T-helper 17 cell (primary cell): Measurements from ENCODE around the gene TEX52. TPM values are rescaled to one million over a fixed set of nuclear protein-coding genes. Genes with fewer than 3 reads are reported as not detected.

Experiments
- ATAC-seq: fragments of 150-1000 bp; cut with Tn5 transposase; 2 replicates; pipeline ENCODE4 v1.10.0; 2021; ENCODE audit warnings: mild to moderate bottlenecking, moderate library complexity
- DNase-seq, 3 donors: peaks; one replicate each; pipeline versions ENCODE4 v3.0.0 to v3.0.0-alpha.2; 2020 to 2021
- H3K9me3 ChIP-seq: one replicate; pipeline ENCODE4 v1.7.0; 2013; ENCODE audit warnings: low read length, mild to moderate bottlenecking; ENCODE audit not compliant: control insufficient read depth, poor library complexity, severe bottlenecking
- H3K27ac Mint-ChIP-seq: one replicate; pipeline ENCODE4 v1.8.0; 2022; ENCODE audit warnings: mild to moderate bottlenecking, moderate library complexity, mixed read lengths
- H3K27me3 Mint-ChIP-seq: one replicate; pipeline ENCODE4 v1.8.0; 2022; ENCODE audit warnings: mixed read lengths
- H3K36me3 Mint-ChIP-seq: one replicate; pipeline ENCODE4 v1.8.0; 2022; ENCODE audit warnings: low read depth, mixed read lengths
- H3K4me1 Mint-ChIP-seq: one replicate; pipeline ENCODE4 v1.8.0; 2022; ENCODE audit warnings: mild to moderate bottlenecking, mixed read lengths
- H3K4me3 Mint-ChIP-seq: one replicate; pipeline ENCODE4 v1.8.0; 2022; ENCODE audit warnings: mild to moderate bottlenecking, moderate library complexity, mixed read lengths
- total RNA-seq, 4 donors: library from RNA in 2 of 4; stranded (reverse) in 2 of 4; gene quantifications; one replicate each; pipeline ENCODE4 v1.2.3 and lab custom pipeline; 2022 to 2026

Gene TEX52
- total RNA-seq (not detected), total RNA-seq (lab: John Stamatoyannopoulos, UW) (0 to 0.08 reads per million in 2 donors)

GRCh38 chr12:2857021-2857431 lies at the start of gene TEX52:
Gene TEX52, minus strand, starts transcription at chr12:2857039. Its CDS starts 13 bp downstream, at chr12:2857026.
- Mint-ChIP-seq H3K4me3 (no peak within 1 kb of the TSS), H3K36me3 (no peaks in the 10 kb centered on the region)

DNA sequence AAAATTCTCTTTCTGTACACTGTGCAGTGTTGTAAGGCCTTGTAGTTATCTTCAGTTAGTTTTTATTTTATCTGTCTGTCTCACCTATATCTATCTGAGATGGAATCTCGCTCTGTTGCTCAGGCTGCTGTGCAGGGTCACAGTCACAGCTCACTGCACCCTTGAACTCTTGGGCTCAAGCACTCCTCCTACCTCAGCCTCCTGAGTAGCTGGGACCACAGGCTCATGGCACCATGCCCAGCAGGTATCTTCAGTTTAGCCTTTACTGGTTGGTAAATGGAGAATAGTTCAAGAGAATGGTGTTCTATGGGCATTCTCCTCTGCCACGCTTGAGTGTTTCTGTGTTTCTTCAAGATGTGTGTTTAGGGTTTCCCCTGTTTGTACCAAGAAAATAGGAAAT lies 47.4 kb upstream of the TEX52 start:
- Mint-ChIP-seq H3K27me3 (no peaks in the 10 kb centered on the region), H3K27ac (peak overlapping the region; percentile 34), H3K4me1 (peaks cover 2% of the 10 kb centered on the region), H3K36me3 (no peaks in the 10 kb centered on the region), H3K4me3 (no peak overlapping the region)
- DNase-seq (no peak), ATAC-seq (no peak)
- H3K9me3 ChIP-seq = no peaks in the 10 kb centered on the region

More at GRCh38 chr12:2857021-2857431, at the start of gene TEX52:
- DNase-seq (no peak), ATAC-seq (no peak)
- Mint-ChIP-seq H3K27me3 (no peaks in the 10 kb centered on the region), H3K27ac (no peak within 1 kb of the TSS), H3K4me1 (peaks cover 2% of the 10 kb centered on the region)
- H3K9me3 ChIP-seq = no peaks in the 10 kb centered on the region

- H3K4me3 Mint-ChIP-seq = no peak overlapping the region
- H3K4me1 Mint-ChIP-seq = peaks cover 4% of the 10 kb centered on the region
- DNase-seq = no peak
- no peaks in the 10 kb centered on the region for H3K27me3 Mint-ChIP-seq
- no peak overlapping the region for H3K27ac Mint-ChIP-seq
- H3K36me3 Mint-ChIP-seq = no peaks in the 10 kb centered on the region
- H3K9me3 ChIP-seq = no peaks in the 10 kb centered on the region
- no peak for ATAC-seq
Observed at GRCh38 chr12:2902272-2902880, 45.5 kb upstream of the TEX52 start.

DNA sequence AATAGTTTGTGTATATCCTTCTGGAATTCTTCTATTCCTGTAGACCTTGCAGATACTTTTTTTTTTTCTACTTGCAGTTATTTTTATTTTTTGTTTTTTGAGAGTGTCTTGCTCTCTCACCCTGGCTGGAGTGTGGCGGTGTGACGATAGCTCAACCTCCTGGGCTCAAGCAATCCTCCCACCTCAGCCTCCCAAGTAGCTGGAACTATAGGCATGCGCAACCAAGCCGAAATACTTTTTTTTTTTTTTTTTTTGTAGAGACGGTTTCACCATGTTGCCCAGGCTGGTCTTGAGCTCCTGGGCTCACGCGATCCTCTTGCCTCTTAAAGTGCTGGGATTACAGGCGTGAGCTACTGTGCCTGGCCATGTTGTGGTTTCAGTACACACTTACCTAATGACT lies 43.8 kb upstream of the TEX52 start:
- peak overlapping the region; percentile 8 for H3K27ac Mint-ChIP-seq
- H3K4me1 Mint-ChIP-seq = peaks cover 6% of the 10 kb centered on the region
- no peak overlapping the region for H3K4me3 Mint-ChIP-seq
- ATAC-seq (no peak), DNase-seq (no peak)
- no peaks in the 10 kb centered on the region for H3K9me3 ChIP-seq
- no peaks in the 10 kb centered on the region for H3K27me3 Mint-ChIP-seq
- no peaks in the 10 kb centered on the region for H3K36me3 Mint-ChIP-seq

DNA sequence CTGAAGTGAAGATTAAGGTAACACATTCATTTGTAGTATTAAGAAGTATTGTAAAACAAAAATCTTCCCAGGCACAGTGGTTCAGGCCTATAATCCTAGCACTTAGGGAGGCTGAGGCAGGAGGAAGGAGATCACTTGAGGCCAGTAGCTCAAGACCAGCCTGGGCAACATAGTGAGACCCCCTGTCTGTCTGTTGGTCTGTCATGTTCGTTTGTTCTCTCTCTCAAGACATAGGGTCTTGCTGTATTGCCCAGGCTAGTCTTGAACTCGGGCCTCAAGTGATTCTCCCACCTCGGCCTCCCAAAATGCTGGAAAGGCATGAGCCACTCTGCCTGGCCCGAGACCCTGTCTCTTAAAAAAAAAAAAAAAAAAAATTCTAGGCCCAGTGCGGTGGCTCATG lies 40.6 kb upstream of the TEX52 start:
- no peak for DNase-seq
- H3K4me3 Mint-ChIP-seq = no peak overlapping the region
- no peak overlapping the region for H3K27ac Mint-ChIP-seq

DNA sequence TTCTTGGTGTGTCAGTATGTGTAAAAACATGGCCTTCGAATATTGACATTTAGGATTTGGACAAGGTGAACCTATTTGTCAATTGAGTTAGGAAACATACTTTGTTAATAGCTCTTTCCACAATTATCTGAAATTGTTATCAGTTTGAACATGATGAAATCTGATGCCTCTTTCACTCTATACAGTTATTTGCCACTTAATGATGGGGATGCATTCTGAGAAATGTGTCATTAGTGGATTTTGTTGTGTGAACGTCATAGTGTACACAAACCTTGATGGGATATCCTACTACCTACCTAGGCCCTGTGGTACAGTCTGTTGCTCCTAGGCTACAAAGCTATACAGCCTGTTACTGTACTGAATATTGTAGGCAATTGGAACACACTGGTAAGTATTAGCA lies 38.7 kb upstream of the TEX52 start:
- Mint-ChIP-seq H3K27ac (no peak overlapping the region), H3K4me3 (no peak overlapping the region), H3K4me1 (peaks cover 10% of the 10 kb centered on the region), H3K36me3 (peaks cover 3% of the 10 kb centered on the region), H3K27me3 (no peaks in the 10 kb centered on the region)
- H3K9me3 ChIP-seq = no peaks in the 10 kb centered on the region
- ATAC-seq (no peak), DNase-seq (no peak)

More for the DNA sequence above, 40.6 kb upstream of the TEX52 start:
- no peak for ATAC-seq
- no peaks in the 10 kb centered on the region for H3K36me3 Mint-ChIP-seq
- H3K9me3 ChIP-seq = no peaks in the 10 kb centered on the region
- no peaks in the 10 kb centered on the region for H3K27me3 Mint-ChIP-seq
- peaks cover 7% of the 10 kb centered on the region for H3K4me1 Mint-ChIP-seq

DNA sequence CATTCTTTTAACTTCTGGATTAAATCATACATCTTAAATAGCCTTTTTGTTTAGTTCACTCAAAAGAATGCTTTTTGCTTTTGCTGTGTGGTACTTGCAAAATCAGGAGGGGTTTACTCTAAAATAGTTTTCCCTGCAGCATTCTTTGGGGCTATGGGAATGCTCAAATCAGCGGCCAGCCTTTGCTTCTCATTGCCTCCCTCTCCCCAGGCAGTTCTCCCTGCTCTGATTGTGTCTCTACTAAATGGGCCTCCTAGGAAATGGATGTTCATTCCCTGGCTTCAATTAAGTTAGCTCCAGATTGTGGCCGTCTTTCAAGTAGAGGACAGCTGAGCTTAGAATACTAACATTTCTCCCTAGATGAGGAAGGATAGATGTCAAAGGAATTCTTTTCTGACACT lies 38.2 kb upstream of the TEX52 start:
- ATAC-seq (no peak), DNase-seq (no peak)
- Mint-ChIP-seq H3K27ac (no peak overlapping the region), H3K4me3 (no peak overlapping the region), H3K36me3 (peaks cover 3% of the 10 kb centered on the region), H3K27me3 (no peaks in the 10 kb centered on the region), H3K4me1 (peaks cover 13% of the 10 kb centered on the region)
- no peaks in the 10 kb centered on the region for H3K9me3 ChIP-seq

DNA sequence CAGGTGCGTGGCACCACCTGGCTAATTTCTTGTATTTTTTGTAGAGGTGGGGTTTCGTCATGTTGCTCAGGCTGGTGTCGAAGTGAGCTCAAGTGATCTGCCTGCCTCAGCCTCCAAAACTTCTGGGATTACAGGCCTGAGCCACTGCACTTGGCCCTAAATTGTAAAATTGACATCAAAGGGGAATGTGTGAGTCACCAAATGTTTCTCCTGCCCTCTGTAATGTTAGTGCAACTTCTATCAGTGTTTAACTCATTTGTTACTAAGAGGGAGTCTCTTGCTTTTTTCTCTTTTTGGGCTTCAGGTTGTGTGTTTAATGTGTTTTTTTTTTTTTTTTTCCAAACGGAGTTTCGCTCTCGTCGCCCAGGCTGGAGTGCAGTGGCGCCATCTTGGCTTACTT lies 36.2 kb upstream of the TEX52 start:
- H3K4me3 Mint-ChIP-seq = peak overlapping the region; percentile 50
- no peak overlapping the region for H3K27ac Mint-ChIP-seq
- H3K27me3 Mint-ChIP-seq = no peaks in the 10 kb centered on the region
- no peak for DNase-seq
- H3K36me3 Mint-ChIP-seq = peaks cover 3% of the 10 kb centered on the region
- H3K4me1 Mint-ChIP-seq = peaks cover 20% of the 10 kb centered on the region
- no peaks in the 10 kb centered on the region for H3K9me3 ChIP-seq
- no peak for ATAC-seq

DNA sequence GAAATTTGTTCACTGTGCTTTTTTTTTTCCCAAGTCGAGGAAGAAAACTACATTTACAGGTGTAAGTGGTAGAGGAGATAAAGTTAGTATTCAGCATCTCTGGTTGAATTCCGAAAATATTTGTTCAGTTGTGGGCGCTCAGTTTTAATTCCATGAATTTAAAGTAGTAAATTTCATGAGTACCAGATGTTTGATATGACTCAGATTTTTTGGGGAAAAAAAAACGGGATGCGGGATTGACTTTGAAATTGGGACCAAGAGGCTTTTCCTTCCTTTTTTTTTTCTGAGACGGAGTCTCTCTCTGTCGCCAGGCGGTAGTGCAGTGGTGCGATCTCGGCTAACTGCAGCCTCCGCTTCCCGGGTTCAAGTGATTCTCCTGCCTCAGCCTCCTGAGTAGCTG lies 35.4 kb upstream of the TEX52 start:
- DNase-seq = no peak
- H3K36me3 Mint-ChIP-seq = peaks cover 3% of the 10 kb centered on the region
- H3K27me3 Mint-ChIP-seq = no peaks in the 10 kb centered on the region
- H3K27ac Mint-ChIP-seq = no peak overlapping the region
- no peak for ATAC-seq
- no peaks in the 10 kb centered on the region for H3K9me3 ChIP-seq
- H3K4me3 Mint-ChIP-seq = no peak overlapping the region
- H3K4me1 Mint-ChIP-seq = peaks cover 20% of the 10 kb centered on the region

- peak overlapping the region; percentile 96 for H3K27ac Mint-ChIP-seq
- peak; percentile 12 for ATAC-seq
- H3K27me3 Mint-ChIP-seq = no peaks in the 10 kb centered on the region
- DNase-seq = peak; percentile 20 to 33 (median 27)
- no peaks in the 10 kb centered on the region for H3K9me3 ChIP-seq
- H3K4me1 Mint-ChIP-seq = peaks cover 20% of the 10 kb centered on the region
- H3K36me3 Mint-ChIP-seq = peaks cover 3% of the 10 kb centered on the region
- peak overlapping the region; percentile 99 for H3K4me3 Mint-ChIP-seq
Observed at GRCh38 chr12:2891240-2892053, 34.6 kb upstream of the TEX52 start.

DNA sequence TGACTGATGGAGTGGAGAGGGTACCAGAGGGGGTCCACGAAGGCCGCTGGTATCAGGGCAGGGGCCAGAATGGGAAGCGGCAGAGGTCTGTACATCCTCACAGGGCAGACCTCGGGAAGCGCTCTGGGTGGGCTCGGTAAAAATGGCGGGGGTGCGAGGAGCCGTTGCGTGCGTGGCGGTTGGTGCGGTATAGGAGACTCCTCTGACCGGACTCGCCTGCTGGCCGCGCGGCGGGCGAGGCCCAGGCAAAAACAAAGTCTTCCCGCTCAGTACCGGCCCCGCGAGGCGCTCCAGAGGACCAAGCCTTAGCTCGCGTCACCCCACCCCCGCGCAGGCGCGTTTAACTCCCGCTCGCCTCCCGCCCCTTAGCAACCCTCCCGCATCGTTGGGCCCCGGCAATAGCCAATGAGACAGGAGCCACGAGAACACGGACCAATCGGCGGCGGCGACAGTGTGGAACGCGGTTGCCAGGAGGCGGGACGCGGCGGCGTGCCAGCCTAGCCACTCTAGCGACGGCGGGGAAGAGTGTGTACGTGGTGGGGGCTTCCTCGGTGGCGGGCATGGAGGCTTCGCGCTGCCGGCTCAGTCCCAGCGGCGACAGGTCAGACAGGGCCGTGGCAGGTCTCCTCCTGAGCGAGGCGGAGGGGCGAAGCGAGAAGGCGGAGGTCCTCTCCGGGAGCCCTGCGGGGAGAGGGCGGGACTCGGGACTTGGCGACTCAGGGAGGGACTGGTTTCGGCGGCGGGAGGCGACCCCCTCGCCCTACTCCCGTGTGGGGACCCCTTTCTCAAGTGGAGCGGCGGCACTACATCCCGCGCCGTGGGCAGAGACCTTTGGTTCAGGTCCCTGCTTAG lies 33.8 kb upstream of the TEX52 start, which contains the start of gene TULP3:
Gene TULP3 (plus strand): TSS at position 504 of the 852 bp plus-strand sequence. CDS start 57 bp downstream, at position 561.
- Mint-ChIP-seq H3K4me3 (peak within 1 kb of the TSS; percentile 99), H3K27ac (peak within 1 kb of the TSS; percentile 96), H3K27me3 (no peaks in the 10 kb centered on the region), H3K36me3 (peaks cover 3% of the 10 kb centered on the region), H3K4me1 (peaks cover 18% of the 10 kb centered on the region)
- no peaks in the 10 kb centered on the region for H3K9me3 ChIP-seq
- DNase-seq (peak; percentile 97 to 98 (median 98)), ATAC-seq (peak; percentile 98)

DNA sequence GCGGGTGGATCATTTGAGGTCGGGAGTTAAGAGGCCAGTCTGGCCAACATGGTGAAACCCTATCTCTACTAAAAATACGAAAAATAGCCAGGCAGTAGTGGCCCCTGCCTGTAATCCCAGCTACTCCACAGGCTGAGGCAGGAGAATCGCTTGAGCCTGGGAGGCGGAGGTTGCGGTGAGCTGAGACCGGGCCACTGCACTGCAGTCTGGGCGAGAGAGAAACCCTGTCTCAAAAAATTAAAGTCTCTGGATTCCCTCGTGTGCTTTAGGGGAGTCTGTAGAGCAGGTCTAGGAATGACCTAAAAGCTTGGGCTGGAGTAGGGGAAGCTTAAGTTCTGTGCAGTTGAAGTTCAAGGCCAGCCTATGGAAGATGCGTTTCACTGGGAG lies 33.2 kb upstream of the TEX52 start:
- peaks cover 18% of the 10 kb centered on the region for H3K4me1 Mint-ChIP-seq
- no peak for ATAC-seq
- DNase-seq = no peak
- H3K4me3 Mint-ChIP-seq = peak overlapping the region; percentile 99
- no peaks in the 10 kb centered on the region for H3K9me3 ChIP-seq
- H3K36me3 Mint-ChIP-seq = peaks cover 3% of the 10 kb centered on the region
- H3K27ac Mint-ChIP-seq = peak overlapping the region; percentile 96
- no peaks in the 10 kb centered on the region for H3K27me3 Mint-ChIP-seq
